ENCODE data around the gene PPP2R2C. TPM values are rescaled to one million over a fixed set of nuclear protein-coding genes. Genes with fewer than 3 reads are reported as not detected.

Gene PPP2R2C
- polyA plus RNA-seq, 1 donor from 2014 or later, result 34.4 TPM

DNA sequence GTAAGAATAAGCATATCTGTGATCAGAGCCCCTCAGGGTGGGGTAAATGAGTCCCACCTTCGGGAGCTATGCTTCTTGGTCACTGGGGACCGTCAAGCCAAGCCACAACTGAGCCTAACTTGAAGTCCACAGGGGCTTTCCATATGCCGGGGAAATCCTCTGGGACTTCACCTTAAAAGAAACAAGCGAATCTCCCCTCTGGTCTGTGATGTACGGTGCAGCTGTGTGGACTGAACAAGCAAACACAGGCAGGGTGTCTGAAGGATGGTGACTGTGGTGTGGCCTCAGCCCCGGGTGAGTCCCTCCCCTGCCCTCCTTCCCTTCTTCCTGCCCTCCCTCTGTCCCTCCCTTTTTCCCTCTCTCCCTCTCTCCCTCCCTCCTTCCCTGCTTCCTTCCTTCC is 29.7 kb upstream of the PPP2R2C start:
- H2AFZ ChIP-seq (ENCODE audit: low read depth, low read length), result no peak overlapping the region
- no peaks in the 10 kb centered on the region for H3F3A ChIP-seq (ENCODE audit: insufficient read depth, low read length, poor library complexity, severe bottlenecking)
- no peaks in the 10 kb centered on the region for H4K20me1 ChIP-seq (ENCODE audit: insufficient read depth)
- no peak overlapping the region for H3K4me2 ChIP-seq (ENCODE audit: low read length)
- no peak overlapping the region for H3K9ac ChIP-seq (ENCODE audit: low read length)
- no peaks in the 10 kb centered on the region for H3K27me3 ChIP-seq (ENCODE audit: insufficient read depth, low read depth, low read length)
- no peak for TF ChIP-seq MXI1 (conservative IDR thresholded peaks at IDR 0.05; ENCODE audit: poor library complexity, severe bottlenecking)
- TF ChIP-seq POLR2AphosphoS5 (IDR thresholded peaks at IDR 0.05), result no peak
- no peak for TF ChIP-seq RAD21 (conservative IDR thresholded peaks at IDR 0.05)
- H3K36me3 ChIP-seq (ENCODE audit: insufficient read depth, low read length), result no peaks in the 10 kb centered on the region
- peaks cover 5% of the 10 kb centered on the region for H3K9me3 ChIP-seq (ENCODE audit: low read length)
- no peaks in the 10 kb centered on the region for H3K9me2 ChIP-seq (ENCODE audit: insufficient read depth, low read length)
- H3K4me3 ChIP-seq (ENCODE audit: low read length), result no peak overlapping the region
- no peaks in the 10 kb centered on the region for H3K79me2 ChIP-seq (replicated peaks; ENCODE audit: insufficient read depth, low read length)
- no peak overlapping the region for H3K27ac ChIP-seq (ENCODE audit: low read length)

GRCh38 chr4:6501171-6501570 is 28.8 kb upstream of the PPP2R2C start:
- H3K9me3 ChIP-seq (ENCODE audit: low read length), result peaks cover 5% of the 10 kb centered on the region
- H3K4me2 ChIP-seq (ENCODE audit: low read length), result no peak overlapping the region
- no peaks in the 10 kb centered on the region for H3F3A ChIP-seq (ENCODE audit: insufficient read depth, low read length, poor library complexity, severe bottlenecking)
- H3K9me2 ChIP-seq (ENCODE audit: insufficient read depth, low read length), result no peaks in the 10 kb centered on the region
- H3K9ac ChIP-seq (ENCODE audit: low read length), result no peak overlapping the region
- no peaks in the 10 kb centered on the region for H3K36me3 ChIP-seq (ENCODE audit: insufficient read depth, low read length)
- no peak for TF ChIP-seq MXI1 (conservative IDR thresholded peaks at IDR 0.05; ENCODE audit: poor library complexity, severe bottlenecking)
- TF ChIP-seq EZH2 (IDR thresholded peaks at IDR 0.05; ENCODE audit: borderline replicate concordance, insufficient read depth, low read length, poor library complexity, severe bottlenecking), result no peak
- TF ChIP-seq RAD21 (conservative IDR thresholded peaks at IDR 0.05), result no peak
- no peaks in the 10 kb centered on the region for H4K20me1 ChIP-seq (ENCODE audit: insufficient read depth)
- H3K79me2 ChIP-seq (replicated peaks; ENCODE audit: insufficient read depth, low read length), result no peaks in the 10 kb centered on the region
- no peak overlapping the region for H3K27ac ChIP-seq (ENCODE audit: low read length)
- no peak overlapping the region for H2AFZ ChIP-seq (ENCODE audit: low read depth, low read length)
- no peaks in the 10 kb centered on the region for H3K27me3 ChIP-seq (ENCODE audit: insufficient read depth, low read depth, low read length)
- no peak overlapping the region for H3K4me3 ChIP-seq (ENCODE audit: low read length)

DNA sequence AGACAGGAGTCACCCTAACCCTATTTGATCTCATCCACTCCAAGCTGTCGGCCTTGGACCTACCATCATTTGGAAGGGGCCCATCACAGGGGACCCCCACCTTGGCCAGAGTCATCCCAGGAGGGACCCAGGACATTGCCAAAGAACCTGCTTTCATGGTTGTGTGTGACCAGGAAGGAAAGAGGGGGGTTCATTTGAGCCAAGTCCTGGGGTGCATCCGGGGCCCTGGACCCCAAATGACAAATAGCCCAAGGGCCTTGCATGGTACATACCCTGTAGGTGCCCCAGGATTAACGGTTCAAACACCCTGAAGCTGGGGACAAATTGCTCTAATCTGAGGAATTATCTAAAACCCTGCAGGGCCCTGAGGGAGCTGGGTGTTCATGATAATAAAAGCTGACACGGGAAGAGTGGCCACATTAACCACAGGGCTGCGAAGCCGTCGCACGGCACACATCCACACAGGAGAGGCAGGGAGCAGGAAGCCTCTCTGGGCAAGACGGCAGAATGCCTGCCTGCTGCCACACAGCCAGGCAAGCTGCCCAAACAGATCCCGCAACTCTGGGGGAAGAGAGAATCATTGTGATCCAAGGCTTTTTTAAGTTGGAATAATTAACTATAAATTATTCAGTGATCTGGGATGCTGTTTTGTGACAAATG is 28.2 kb upstream of the PPP2R2C start:
- Histone ChIP-seq H3K79me2 (replicated peaks; ENCODE audit: insufficient read depth, low read length) (no peaks in the 10 kb centered on the region), H2AFZ (ENCODE audit: low read depth, low read length) (no peak overlapping the region), H3K9me2 (ENCODE audit: insufficient read depth, low read length) (no peaks in the 10 kb centered on the region), H3K36me3 (ENCODE audit: insufficient read depth, low read length) (no peaks in the 10 kb centered on the region), H3K4me3 (ENCODE audit: low read length) (no peak overlapping the region), H3K9ac (ENCODE audit: low read length) (no peak overlapping the region), H3F3A (ENCODE audit: insufficient read depth, low read length, poor library complexity, severe bottlenecking) (no peaks in the 10 kb centered on the region), H3K27ac (ENCODE audit: low read length) (no peak overlapping the region), H3K9me3 (ENCODE audit: low read length) (peaks cover 5% of the 10 kb centered on the region), H3K27me3 (ENCODE audit: insufficient read depth, low read depth, low read length) (no peaks in the 10 kb centered on the region), H3K4me2 (ENCODE audit: low read length) (no peak overlapping the region), H4K20me1 (ENCODE audit: insufficient read depth) (no peaks in the 10 kb centered on the region)
- no peak for TF ChIP-seq RAD21 (conservative IDR thresholded peaks at IDR 0.05)
- TF ChIP-seq EP300 (conservative IDR thresholded peaks at IDR 0.05; ENCODE audit: poor library complexity, severe bottlenecking), result no peak
- TF ChIP-seq POLR2AphosphoS5 (IDR thresholded peaks at IDR 0.05), result no peak
- no peak for TF ChIP-seq MXI1 (conservative IDR thresholded peaks at IDR 0.05; ENCODE audit: poor library complexity, severe bottlenecking)
- no peak for TF ChIP-seq CTCF (IDR thresholded peaks at IDR 0.05; ENCODE audit: poor library complexity, severe bottlenecking)
- TF ChIP-seq REST (IDR thresholded peaks at IDR 0.05; ENCODE audit: borderline replicate concordance), result no peak
- no peak for TF ChIP-seq TAF1 (IDR thresholded peaks at IDR 0.05; ENCODE audit: low read depth)
- TF ChIP-seq SMC3 (conservative IDR thresholded peaks at IDR 0.05; ENCODE audit: poor library complexity), result no peak
- no peak for TF ChIP-seq EZH2 (IDR thresholded peaks at IDR 0.05; ENCODE audit: borderline replicate concordance, insufficient read depth, low read length, poor library complexity, severe bottlenecking)
